PC-9 (cell line): ENCODE measurements around the gene ART4. TPM values are rescaled to one million over a fixed set of nuclear protein-coding genes. Genes with fewer than 3 reads are reported as not detected.

Source experiments
- BruUV-seq: library from RNA; stranded (reverse); fragments of 400-500 nt; replicated peaks from 2 replicates; lab custom pipeline; 2021; lab: Mats Ljungman, UMichigan
- CTCF ChIA-PET: fragments of 300-600 bp; sonication (Branson Sonifier 250); formaldehyde crosslinking; loops from one replicate; lab custom pipeline; 2022; ENCODE audit warnings: antibody characterized with exemption; lab: Charles Lee
- POLR2A ChIA-PET: fragments of 300-600 bp; sonication (Branson Sonifier 250); formaldehyde crosslinking; loops from one replicate; lab custom pipeline; 2022; ENCODE audit warnings: antibody characterized with exemption; ENCODE audit not compliant: unreplicated experiment; lab: Charles Lee
- DNase-seq, 2 experiments: peaks; one replicate each; pipeline versions ENCODE4 v3.0.0 to v3.0.0-alpha.2; 2015 to 2022; ENCODE audit warnings: mixed read lengths in 1 of 2
- H2AFZ ChIP-seq: fragments of 200-600 bp; sonication (generic); 2 replicates; pipeline ENCODE4 v1.8.1; 2017; ENCODE audit warnings: antibody characterized with exemption
- H3F3A ChIP-seq: fragments of 200-600 bp; sonication (generic); 2 replicates; pipeline ENCODE4 v1.8.1; 2017; ENCODE audit warnings: antibody characterized with exemption, mild to moderate bottlenecking, low read depth; ENCODE audit not compliant: insufficient read depth
- H3K27ac ChIP-seq: fragments of 200-600 bp; sonication (generic); 2 replicates; pipeline ENCODE4 v1.6.1; 2016; ENCODE audit warnings: mixed run types
- H3K27me3 ChIP-seq: fragments of 200-600 bp; sonication (generic); 2 replicates; pipeline ENCODE4 v1.6.1; 2016; ENCODE audit warnings: low read depth, mixed run types; ENCODE audit not compliant: insufficient read depth
- H3K36me3 ChIP-seq: fragments of 200-600 bp; sonication (generic); 2 replicates; pipeline ENCODE4 v1.6.1; 2016; ENCODE audit warnings: low read depth, mixed run types
- H3K4me1 ChIP-seq: fragments of 200-600 bp; sonication (generic); replicated peaks from 2 replicates; pipeline ENCODE4 v1.6.1; 2016; ENCODE audit warnings: mixed run types; ENCODE audit not compliant: insufficient read depth
- H3K4me2 ChIP-seq: fragments of 200-600 bp; sonication (generic); 2 replicates; pipeline ENCODE4 v1.6.1; 2017; ENCODE audit warnings: mixed run types
- H3K4me3 ChIP-seq: fragments of 200-600 bp; sonication (generic); 2 replicates; pipeline ENCODE4 v1.6.1; 2016; ENCODE audit warnings: mixed run types
- H3K79me2 ChIP-seq: fragments of 200-600 bp; sonication (generic); 2 replicates; pipeline ENCODE4 v1.6.1; 2017; ENCODE audit warnings: low read depth, mixed run types
- H3K9me2 ChIP-seq: fragments of 200-600 bp; sonication (generic); 2 replicates; pipeline ENCODE4 v1.8.1; 2017; ENCODE audit warnings: mild to moderate bottlenecking; ENCODE audit not compliant: insufficient read depth
- H3K9me3 ChIP-seq: fragments of 200-600 bp; sonication (generic); 2 replicates; pipeline ENCODE4 v1.8.1; 2016; ENCODE audit warnings: low read depth; ENCODE audit not compliant: insufficient read depth
- H4K20me1 ChIP-seq: fragments of 200-600 bp; sonication (generic); 2 replicates; pipeline ENCODE4 v1.8.1; 2017; ENCODE audit not compliant: insufficient read depth
- CTCF ChIP-seq: fragments of 200-600 bp; sonication (generic); conservative IDR thresholded peaks from 2 replicates; pipeline ENCODE4 v1.6.1; 2017; ENCODE audit warnings: mixed run types, antibody characterized with exemption, mild to moderate bottlenecking, moderate library complexity
- EZH2 ChIP-seq: fragments of 200-600 bp; sonication (generic); IDR thresholded peaks from 2 replicates; pipeline ENCODE4 v1.8.0; 2017; ENCODE audit warnings: antibody characterized with exemption, low read depth
- intact Hi-C: fragments of 100-400 bp; cut with micrococcal nuclease; formaldehyde crosslinking; loops from one replicate; pipeline ENCODE4 v1.10.0; 2022; ENCODE audit not compliant: unreplicated experiment
- total RNA-seq: library from RNA; stranded (reverse); gene quantifications from 2 replicates; pipeline ENCODE4 v1.2.3, GENCODE V29; 2021

ART4 gene
- total RNA-seq, 1 experiment from 2014 or later = not detected

- Histone ChIP-seq H2AFZ (peak overlapping the region; percentile 70; the same call in 1 of the 2 replicates), H3K4me1 (peaks cover 48% of the 10 kb centered on the region), H3K9me3 (no peaks in the 10 kb centered on the region; the same call in 1 of the 2 replicates), H3K36me3 (0 out of 2 replicates have a peak, but pooled peaks cover 3% of the 10 kb centered on the region), H3K27me3 (no peaks in the 10 kb centered on the region), H3K4me2 (peak overlapping the region; percentile 79), H3K4me3 (peak overlapping the region; percentile 52), H3K27ac (peak overlapping the region; percentile 59), H3K79me2 (0 out of 2 replicates have a peak, but pooled peaks cover 8% of the 10 kb centered on the region), H3K9me2 (no peaks in the 10 kb centered on the region), H3F3A (peaks cover 34% of the 10 kb centered on the region; the same call in 1 of the 2 replicates), H4K20me1 (no peaks in the 10 kb centered on the region)
- TF ChIP-seq EZH2 = no peak
- no peak for TF ChIP-seq CTCF
- BruUV-seq = no TSS peak
- ChIA-PET POLR2A (interaction anchor here (0.5 to 0.8 kb wide), 5 partner anchors 10 to 109 kb away, joined by 3 to 11 read pairs (median 8); no protein-coding TSS in a partner anchor), CTCF (interaction anchor here (1.2 to 1.4 kb wide), 2 partner anchors 27 to 43 kb away, joined by 3 to 4 read pairs; no protein-coding TSS in a partner anchor)
- intact Hi-C loops = loop anchor here (1.0 to 2.0 kb wide), 2 partner anchors 43 to 67 kb away; no protein-coding TSS in a partner anchor
- DNase-seq = peak; percentile 69 to 90
These were observed 42.9 kb upstream of the ART4 start for GRCh38 chr12:14886271-14886670.

GRCh38 chr12:14885718-14886221 is 42.4 kb upstream of the ART4 start, which contains the start of gene MGP:
Gene MGP (minus strand): TSS chr12:14885854. CDS start chr12:14885791, 63 bp downstream.
- no peaks in the 10 kb centered on the region; the same call in 1 of the 2 replicates for H3K9me3 ChIP-seq
- POLR2A ChIA-PET = interaction anchor here (0.6 to 0.7 kb wide), 3 partner anchors 10 to 92 kb away, joined by 4 to 9 read pairs (median 8); no protein-coding TSS in a partner anchor
- no peaks in the 10 kb centered on the region for H3K27me3 ChIP-seq
- H2AFZ ChIP-seq = peak within 1 kb of the TSS; percentile 70
- peak within 1 kb of the TSS; percentile 59 for H3K27ac ChIP-seq
- H3K4me2 ChIP-seq = peak within 1 kb of the TSS; percentile 79
- intact Hi-C loops = loop anchor here (1.0 to 2.0 kb wide), 2 partner anchors 44 to 67 kb away; no protein-coding TSS in a partner anchor
- DNase-seq = peak; percentile 45 to 51
- CTCF ChIA-PET = interaction anchor here (1.4 kb wide), 1 partner anchor 43 kb away, joined by 4 read pairs; no protein-coding TSS in a partner anchor
- H4K20me1 ChIP-seq = no peaks in the 10 kb centered on the region
- H3F3A ChIP-seq = peaks cover 34% of the 10 kb centered on the region; the same call in 1 of the 2 replicates
- H3K36me3 ChIP-seq = 0 out of 2 replicates have a peak, but pooled peaks cover 3% of the 10 kb centered on the region
- TF ChIP-seq EZH2 = no peak
- TF ChIP-seq CTCF = no peak
- no TSS peak for BruUV-seq
- H3K79me2 ChIP-seq = 0 out of 2 replicates have a peak, but pooled peaks cover 8% of the 10 kb centered on the region
- no peaks in the 10 kb centered on the region for H3K9me2 ChIP-seq
- H3K4me3 ChIP-seq = peak within 1 kb of the TSS; percentile 52
- peaks cover 48% of the 10 kb centered on the region for H3K4me1 ChIP-seq

GRCh38 chr12:14884458-14884878 is 41.1 kb upstream of the ART4 start:
- DNase-seq = peak; percentile 57 to 69
- Histone ChIP-seq H3K4me3 (peak overlapping the region; percentile 52), H3K27me3 (no peaks in the 10 kb centered on the region), H3K9me2 (no peaks in the 10 kb centered on the region), H3K79me2 (0 out of 2 replicates have a peak, but pooled peaks cover 8% of the 10 kb centered on the region), H2AFZ (0 out of 2 replicates have a peak overlapping the region, but pooled peaks have one; percentile 54), H4K20me1 (no peaks in the 10 kb centered on the region), H3K4me1 (peaks cover 48% of the 10 kb centered on the region), H3K36me3 (0 out of 2 replicates have a peak, but pooled peaks cover 3% of the 10 kb centered on the region), H3K9me3 (no peaks in the 10 kb centered on the region; the same call in 1 of the 2 replicates), H3F3A (peaks cover 37% of the 10 kb centered on the region; the same call in 1 of the 2 replicates), H3K27ac (peak overlapping the region; percentile 59), H3K4me2 (peak overlapping the region; percentile 79)
- TF ChIP-seq CTCF (no peak), EZH2 (no peak)
- POLR2A ChIA-PET = interaction anchor here (0.6 to 0.7 kb wide), 3 partner anchors 18 to 48 kb away, joined by 5 to 9 read pairs (median 5); no protein-coding TSS in a partner anchor
- no TSS peak for BruUV-seq
- CTCF ChIA-PET = interaction anchor here (1.0 kb wide), 1 partner anchor 74 kb away, joined by 3 read pairs; no protein-coding TSS in a partner anchor
- intact Hi-C loops = no loop called here
